ENCODE results near the gene KBTBD4.

DNA sequence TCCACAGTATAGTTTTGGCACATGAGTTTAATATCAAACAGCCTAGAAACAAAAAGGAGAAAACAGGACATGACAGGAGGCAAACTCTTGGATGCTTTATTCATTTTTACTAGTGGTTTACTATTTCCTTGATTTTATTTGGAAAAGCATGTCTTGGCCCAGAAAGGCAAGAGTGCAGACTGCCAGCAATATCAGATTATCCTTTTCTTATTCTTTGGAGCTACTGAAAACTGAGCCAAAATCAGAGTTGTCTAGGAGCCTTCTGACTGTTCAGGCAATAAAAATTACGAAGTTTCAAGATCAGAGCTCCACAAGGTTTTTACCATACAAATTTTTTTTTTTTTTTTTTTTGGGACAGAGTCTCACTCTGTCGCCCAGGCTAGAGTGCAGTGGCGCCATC lies 41.9 kb downstream of the KBTBD4 start:
- TF ChIP-seq, protein P1, sequence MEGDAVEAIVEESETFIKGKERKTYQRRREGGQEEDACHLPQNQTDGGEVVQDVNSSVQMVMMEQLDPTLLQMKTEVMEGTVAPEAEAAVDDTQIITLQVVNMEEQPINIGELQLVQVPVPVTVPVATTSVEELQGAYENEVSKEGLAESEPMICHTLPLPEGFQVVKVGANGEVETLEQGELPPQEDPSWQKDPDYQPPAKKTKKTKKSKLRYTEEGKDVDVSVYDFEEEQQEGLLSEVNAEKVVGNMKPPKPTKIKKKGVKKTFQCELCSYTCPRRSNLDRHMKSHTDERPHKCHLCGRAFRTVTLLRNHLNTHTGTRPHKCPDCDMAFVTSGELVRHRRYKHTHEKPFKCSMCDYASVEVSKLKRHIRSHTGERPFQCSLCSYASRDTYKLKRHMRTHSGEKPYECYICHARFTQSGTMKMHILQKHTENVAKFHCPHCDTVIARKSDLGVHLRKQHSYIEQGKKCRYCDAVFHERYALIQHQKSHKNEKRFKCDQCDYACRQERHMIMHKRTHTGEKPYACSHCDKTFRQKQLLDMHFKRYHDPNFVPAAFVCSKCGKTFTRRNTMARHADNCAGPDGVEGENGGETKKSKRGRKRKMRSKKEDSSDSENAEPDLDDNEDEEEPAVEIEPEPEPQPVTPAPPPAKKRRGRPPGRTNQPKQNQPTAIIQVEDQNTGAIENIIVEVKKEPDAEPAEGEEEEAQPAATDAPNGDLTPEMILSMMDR (IDR thresholded peaks at IDR 0.05), result no peak
- TF ChIP-seq POLR2AphosphoS5 (IDR thresholded peaks at IDR 0.05) (no peak), POLR2A (IDR thresholded peaks at IDR 0.05) (no peak), EP300 (IDR thresholded peaks at IDR 0.05) (no peak)

Data from suprapubic skin (tissue), 4 donors.